Measurements from ENCODE around the gene POPDC3.

GRCh38 chr6:105177556-105177955, 2.3 kb downstream of the POPDC3 start:
- TF ChIP-seq POLR2A (IDR thresholded peaks at IDR 0.05) (no peak), CTCF (IDR thresholded peaks at IDR 0.05) (no peak)

All from body of pancreas (tissue), 4 donors.